Activated naive CD8-positive, alpha-beta T cell (primary cell): ENCODE measurements around the gene ZNF101.

Experiments used
- H3K27ac Mint-ChIP-seq: one replicate; pipeline ENCODE4 v1.8.0; 2021; ENCODE audit warnings: mixed read lengths
- H3K27me3 Mint-ChIP-seq: one replicate; pipeline ENCODE4 v1.8.0; 2021; ENCODE audit warnings: mixed read lengths
- H3K36me3 Mint-ChIP-seq: one replicate; pipeline ENCODE4 v1.8.0; 2021; ENCODE audit warnings: mixed read lengths
- H3K4me1 Mint-ChIP-seq: one replicate; pipeline ENCODE4 v1.8.0; 2021; ENCODE audit warnings: low read depth, mixed read lengths
- H3K4me3 Mint-ChIP-seq: one replicate; pipeline ENCODE4 v1.8.0; 2021; ENCODE audit warnings: mild to moderate bottlenecking, mixed read lengths
- H3K9me3 Mint-ChIP-seq: one replicate; pipeline ENCODE4 v1.8.0; 2021; ENCODE audit warnings: low read depth, mixed read lengths

ZNF101 gene

GRCh38 chr19:19668230-19669012, at the start of gene ZNF101:
Gene ZNF101, plus strand, starts transcription at chr19:19668839. Its CDS starts 125 bp downstream, at chr19:19668964.
- Mint-ChIP-seq H3K36me3 (peaks cover 7% of the 10 kb centered on the region), H3K4me3 (peak within 1 kb of the TSS; percentile 92), H3K27me3 (no peaks in the 10 kb centered on the region), H3K9me3 (no peaks in the 10 kb centered on the region), H3K4me1 (peaks cover 27% of the 10 kb centered on the region), H3K27ac (peak within 1 kb of the TSS; percentile 96)

GRCh38 chr19:19619181-19619848, 49.3 kb upstream of the ZNF101 start:
- Mint-ChIP-seq H3K9me3 (no peaks in the 10 kb centered on the region), H3K27me3 (no peaks in the 10 kb centered on the region), H3K4me3 (peak overlapping the region; percentile 86), H3K27ac (peak overlapping the region; percentile 43), H3K4me1 (peaks cover 39% of the 10 kb centered on the region), H3K36me3 (peaks cover 2% of the 10 kb centered on the region)

- no peaks in the 10 kb centered on the region for H3K9me3 Mint-ChIP-seq
- peaks cover 42% of the 10 kb centered on the region for H3K4me1 Mint-ChIP-seq
- H3K36me3 Mint-ChIP-seq, result peaks cover 2% of the 10 kb centered on the region
- no peak overlapping the region for H3K27ac Mint-ChIP-seq
- no peak overlapping the region for H3K4me3 Mint-ChIP-seq
- H3K27me3 Mint-ChIP-seq, result no peaks in the 10 kb centered on the region
These were observed 48.8 kb upstream of the ZNF101 start for GRCh38 chr19:19619849-19620210.

- Mint-ChIP-seq H3K27ac (peak overlapping the region; percentile 16), H3K27me3 (no peaks in the 10 kb centered on the region), H3K4me1 (peaks cover 34% of the 10 kb centered on the region)
These were observed 45.3 kb upstream of the ZNF101 start for GRCh38 chr19:19623383-19623782.

GRCh38 chr19:19624032-19624570, 44.5 kb upstream of the ZNF101 start:
- peaks cover 32% of the 10 kb centered on the region for H3K4me1 Mint-ChIP-seq
- no peaks in the 10 kb centered on the region for H3K9me3 Mint-ChIP-seq
- no peak overlapping the region for H3K4me3 Mint-ChIP-seq
- H3K27ac Mint-ChIP-seq, result peak overlapping the region; percentile 16
- H3K27me3 Mint-ChIP-seq, result no peaks in the 10 kb centered on the region
- H3K36me3 Mint-ChIP-seq, result no peaks in the 10 kb centered on the region

More at GRCh38 chr19:19623383-19623782, 45.3 kb upstream of the ZNF101 start:
- Mint-ChIP-seq H3K36me3 (no peaks in the 10 kb centered on the region), H3K9me3 (no peaks in the 10 kb centered on the region), H3K4me3 (no peak overlapping the region)

GRCh38 chr19:19626516-19627472, 41.8 kb upstream of the ZNF101 start:
- H3K9me3 Mint-ChIP-seq, result no peaks in the 10 kb centered on the region
- peak overlapping the region; percentile 97 for H3K4me3 Mint-ChIP-seq
- peak overlapping the region; percentile 97 for H3K27ac Mint-ChIP-seq
- no peaks in the 10 kb centered on the region for H3K27me3 Mint-ChIP-seq
- H3K36me3 Mint-ChIP-seq, result no peaks in the 10 kb centered on the region
- peaks cover 29% of the 10 kb centered on the region for H3K4me1 Mint-ChIP-seq

- no peaks in the 10 kb centered on the region for H3K9me3 Mint-ChIP-seq
- H3K27ac Mint-ChIP-seq, result peak within 1 kb of the TSS; percentile 97
- H3K36me3 Mint-ChIP-seq, result no peaks in the 10 kb centered on the region
- peak within 1 kb of the TSS; percentile 97 for H3K4me3 Mint-ChIP-seq
- peaks cover 28% of the 10 kb centered on the region for H3K4me1 Mint-ChIP-seq
- no peaks in the 10 kb centered on the region for H3K27me3 Mint-ChIP-seq
These were observed 40.8 kb upstream of the ZNF101 start, which contains the start of gene LPAR2 for GRCh38 chr19:19627621-19628500. Gene LPAR2, minus strand, starts transcription at chr19:19628220. Its CDS starts 945 bp downstream, at chr19:19627275.

- Mint-ChIP-seq H3K4me3 (peak overlapping the region; percentile 81), H3K36me3 (peaks cover 4% of the 10 kb centered on the region), H3K27me3 (no peaks in the 10 kb centered on the region), H3K9me3 (no peaks in the 10 kb centered on the region), H3K4me1 (peaks cover 31% of the 10 kb centered on the region), H3K27ac (peak overlapping the region; percentile 88)
These were observed 40.0 kb upstream of the ZNF101 start for GRCh38 chr19:19628501-19629134.

GRCh38 chr19:19630062-19630414, 38.6 kb upstream of the ZNF101 start:
- Mint-ChIP-seq H3K27ac (peak overlapping the region; percentile 46), H3K36me3 (peaks cover 4% of the 10 kb centered on the region), H3K4me3 (no peak overlapping the region), H3K9me3 (no peaks in the 10 kb centered on the region), H3K4me1 (peaks cover 31% of the 10 kb centered on the region), H3K27me3 (no peaks in the 10 kb centered on the region)

GRCh38 chr19:19630426-19630825, 38.2 kb upstream of the ZNF101 start:
- H3K4me3 Mint-ChIP-seq, result no peak overlapping the region
- no peaks in the 10 kb centered on the region for H3K9me3 Mint-ChIP-seq
- peaks cover 31% of the 10 kb centered on the region for H3K4me1 Mint-ChIP-seq
- peak overlapping the region; percentile 46 for H3K27ac Mint-ChIP-seq
- H3K36me3 Mint-ChIP-seq, result peaks cover 4% of the 10 kb centered on the region
- H3K27me3 Mint-ChIP-seq, result no peaks in the 10 kb centered on the region

- Mint-ChIP-seq H3K4me3 (no peak overlapping the region), H3K9me3 (no peaks in the 10 kb centered on the region), H3K36me3 (peaks cover 4% of the 10 kb centered on the region), H3K4me1 (peaks cover 26% of the 10 kb centered on the region), H3K27me3 (no peaks in the 10 kb centered on the region), H3K27ac (no peak overlapping the region)
These were observed 37.3 kb upstream of the ZNF101 start for GRCh38 chr19:19631346-19631745.

- H3K36me3 Mint-ChIP-seq, result peaks cover 4% of the 10 kb centered on the region
- H3K27me3 Mint-ChIP-seq, result no peaks in the 10 kb centered on the region
- peaks cover 13% of the 10 kb centered on the region for H3K4me1 Mint-ChIP-seq
- no peak overlapping the region for H3K4me3 Mint-ChIP-seq
- no peaks in the 10 kb centered on the region for H3K9me3 Mint-ChIP-seq
- H3K27ac Mint-ChIP-seq, result peak overlapping the region; percentile 51
These were observed 36.0 kb upstream of the ZNF101 start for GRCh38 chr19:19632661-19633060.

GRCh38 chr19:19633711-19634515, 34.7 kb upstream of the ZNF101 start:
- H3K4me3 Mint-ChIP-seq, result no peak overlapping the region
- peaks cover 4% of the 10 kb centered on the region for H3K36me3 Mint-ChIP-seq
- H3K27me3 Mint-ChIP-seq, result no peaks in the 10 kb centered on the region
- no peaks in the 10 kb centered on the region for H3K9me3 Mint-ChIP-seq
- peaks cover 10% of the 10 kb centered on the region for H3K4me1 Mint-ChIP-seq
- H3K27ac Mint-ChIP-seq, result peak overlapping the region; percentile 54
